A549 (cell line): ENCODE results near the gene PTP4A2. TPM values are rescaled to one million over a fixed set of nuclear protein-coding genes. Genes with fewer than 3 reads are reported as not detected.

Source experiments
- ATAC-seq, 2 experiments: fragments of 200-7000 bp in 1 of 2; fragments of >200 bp in 1 of 2; cut with Nextera tagmentation in 1 of 2; cut with Tn5 transposase in 1 of 2; 3 replicates each; pipeline versions ENCODE4 v1.8.0 to v1.9.1; 2018 to 2020; ENCODE audit warnings: mild to moderate bottlenecking in 1 of 2, moderate library complexity in 1 of 2
- CTCF ChIA-PET: fragments of 300-600 bp; sonication (Branson Sonifier 250); formaldehyde crosslinking; extraction: SDS; loops from one replicate; lab custom pipeline; 2021; ENCODE audit warnings: antibody characterized with exemption, inconsistent platforms; lab: Yijun Ruan, JAX
- POLR2A ChIA-PET: fragments of 350-600 bp; formaldehyde crosslinking; extraction: SDS; loops from one replicate; lab custom pipeline; 2021; ENCODE audit warnings: antibody characterized with exemption, inconsistent platforms; lab: Yijun Ruan, JAX
- DNase-seq, 2 experiments: peaks; one replicate each; pipeline versions ENCODE4 v3.0.0 to v3.0.0-alpha.2; 2011 to 2016; ENCODE audit warnings: low read depth in 1 of 2, low spot score in 1 of 2
- FAIRE-seq: peaks from 2 replicates; lab custom pipeline; 2011; peaks lifted over from hg19 to GRCh38; lab: Jason Lieb, UNC
- H3K27ac ChIP-seq, 2 experiments: fragments of >200 bp; sonication (Bioruptor Twin); formaldehyde crosslinking; 3 replicates each; pipeline ENCODE4 v1.5.1; 2016 to 2017
- H3K4me1 ChIP-seq: fragments of >200 bp; sonication (Bioruptor Twin); formaldehyde crosslinking; 3 replicates; pipeline ENCODE4 v1.6.1; 2016
- H3K4me2 ChIP-seq: fragments of >200 bp; sonication (Bioruptor Twin); formaldehyde crosslinking; 3 replicates; pipeline ENCODE4 v1.6.1; 2016
- H3K4me3 ChIP-seq: fragments of >200 bp; sonication (Bioruptor Twin); formaldehyde crosslinking; 3 replicates; pipeline ENCODE4 v1.5.1; 2016
- H3K9me3 ChIP-seq: fragments of >200 bp; sonication (Bioruptor Twin); formaldehyde crosslinking; 3 replicates; pipeline ENCODE4 v1.6.1; 2016
- BCL3 ChIP-seq: fragments of >200 bp; sonication (Bioruptor Twin); formaldehyde crosslinking; IDR thresholded peaks from 3 replicates; pipeline ENCODE4 v1.6.1; 2016
- BHLHE40 ChIP-seq: IDR thresholded peaks from 2 replicates; pipeline ENCODE4 v1.6.1; 2012; ENCODE audit warnings: low read depth, low read length, inconsistent platforms
- CEBPB ChIP-seq, 2 experiments: fragments of >200 bp in 1 of 2; sonication (Bioruptor Twin) in 1 of 2; formaldehyde crosslinking in 1 of 2; IDR thresholded peaks; 2 replicates each; pipeline ENCODE4 v1.6.1; 2012 to 2016
- E2F6 ChIP-seq: IDR thresholded peaks from 2 replicates; pipeline ENCODE4 v1.6.1; 2012; ENCODE audit warnings: low read depth, borderline replicate concordance
- EHF ChIP-seq: fragments of 250-450 bp; sonication (Bioruptor Pico); IDR thresholded peaks from 2 replicates; pipeline ENCODE4 v1.5.0; 2020; ENCODE audit warnings: mild to moderate bottlenecking
- EHMT2 ChIP-seq: fragments of 200-600 bp; sonication (generic); IDR thresholded peaks from 2 replicates; pipeline ENCODE4 v1.6.1; 2016; ENCODE audit warnings: antibody characterized with exemption, low read depth, mild to moderate bottlenecking, moderate library complexity
- ELK1 ChIP-seq: fragments of 150-350 bp; IDR thresholded peaks from 2 replicates; pipeline ENCODE4 v1.6.1; 2014; ENCODE audit warnings: low read depth, mild to moderate bottlenecking, low read length
- ESRRA ChIP-seq: fragments of 150-350 bp; IDR thresholded peaks from 2 replicates; pipeline ENCODE4 v1.6.1; 2014; ENCODE audit warnings: mild to moderate bottlenecking, low read length, borderline replicate concordance
- FOSB ChIP-seq: fragments of 250-450 bp; sonication (Bioruptor Pico); IDR thresholded peaks from 2 replicates; pipeline ENCODE4 v1.5.0; 2020; ENCODE audit warnings: mild to moderate bottlenecking, moderate library complexity
- HDAC2 ChIP-seq: fragments of 200-600 bp; sonication (generic); IDR thresholded peaks from 2 replicates; pipeline ENCODE4 v1.6.1; 2016
- HEYL ChIP-seq: fragments of 250-450 bp; sonication (Bioruptor Pico); IDR thresholded peaks from 2 replicates; pipeline ENCODE4 v1.8.0; 2021; ENCODE audit warnings: mild to moderate bottlenecking, moderate library complexity
- HMGXB4 ChIP-seq: fragments of 250-450 bp; sonication (Bioruptor Pico); IDR thresholded peaks from 2 replicates; pipeline ENCODE4 v1.5.0; 2021; ENCODE audit warnings: mild to moderate bottlenecking, moderate library complexity, borderline replicate concordance
- HOXA7 ChIP-seq: fragments of 250-450 bp; sonication (Bioruptor Pico); IDR thresholded peaks from 2 replicates; pipeline ENCODE4 v1.5.0; 2020; ENCODE audit warnings: mild to moderate bottlenecking, moderate library complexity
- HOXB5 ChIP-seq: fragments of 250-450 bp; sonication (Bioruptor Pico); IDR thresholded peaks from 2 replicates; pipeline ENCODE4 v1.5.0; 2020; ENCODE audit warnings: mild to moderate bottlenecking, moderate library complexity
- JUN ChIP-seq, 2 experiments: fragments of >200 bp; sonication (Bioruptor Twin); formaldehyde crosslinking; IDR thresholded peaks; 2 replicates in 1 of 2; 3 replicates in 1 of 2; pipeline ENCODE4 v1.6.1; 2016 to 2017
- MAX ChIP-seq: IDR thresholded peaks from 2 replicates; pipeline ENCODE4 v1.6.1; 2012
- MYC ChIP-seq: IDR thresholded peaks from 2 replicates; pipeline ENCODE4 v1.6.1; 2012; ENCODE audit warnings: mild to moderate bottlenecking, inconsistent platforms, low read length, improper control_type of control experiment, borderline replicate concordance
- NPAS2 ChIP-seq: fragments of 250-450 bp; sonication (Bioruptor Pico); IDR thresholded peaks from 2 replicates; pipeline ENCODE4 v1.8.0; 2022; ENCODE audit warnings: mild to moderate bottlenecking, moderate library complexity, borderline replicate concordance
- PBX3 ChIP-seq: IDR thresholded peaks from 2 replicates; pipeline ENCODE4 v1.6.1; 2012
- POLR2A ChIP-seq: IDR thresholded peaks from 2 replicates; pipeline ENCODE4 v1.6.1; 2012; ENCODE audit warnings: mild to moderate bottlenecking, low read length
- RCOR1 ChIP-seq: fragments of 150-350 bp; IDR thresholded peaks from 2 replicates; pipeline ENCODE4 v1.6.1; 2014; ENCODE audit warnings: antibody characterized with exemption, low read length, low read depth
- SMC3 ChIP-seq: fragments of >200 bp; sonication (Bioruptor Twin); formaldehyde crosslinking; IDR thresholded peaks from 3 replicates; pipeline ENCODE4 v1.6.1; 2018; ENCODE audit warnings: inconsistent platforms
- TFCP2L1 ChIP-seq: fragments of 250-450 bp; sonication (Bioruptor Pico); IDR thresholded peaks from 2 replicates; pipeline ENCODE4 v1.5.0; 2021; ENCODE audit warnings: mild to moderate bottlenecking
- TP53 ChIP-seq: fragments of 250-450 bp; sonication (Bioruptor Pico); IDR thresholded peaks from 2 replicates; pipeline ENCODE4 v1.5.0; 2021; ENCODE audit warnings: mild to moderate bottlenecking, moderate library complexity
- ZFP36 ChIP-seq: fragments of 450-650 bp; IDR thresholded peaks from 2 replicates; pipeline ENCODE4 v1.6.1; 2014; ENCODE audit warnings: borderline replicate concordance; ENCODE audit not compliant: partially characterized antibody
- ZNF302 ChIP-seq: fragments of 250-450 bp; sonication (Bioruptor Pico); IDR thresholded peaks from 2 replicates; pipeline ENCODE4 v1.9.0; 2021; ENCODE audit warnings: inconsistent platforms, mild to moderate bottlenecking, moderate library complexity
- ZSCAN20 ChIP-seq: fragments of 250-450 bp; sonication (Bioruptor Pico); IDR thresholded peaks from 2 replicates; pipeline ENCODE4 v1.8.0; 2022; ENCODE audit warnings: mild to moderate bottlenecking, moderate library complexity
- WGBS: methylation state at CpG from one replicate; pipeline ENCODE4 v1.1.6; 2017; ENCODE audit errors: missing lambda C conversion rate; 5-methylcytosine and 5-hydroxymethylcytosine counted together
- polyA plus RNA-seq, 4 experiments: library from polyadenylated mRNA; depleted of rRNA in 3 of 4; stranded (reverse); fragments of >200 nt; fragmentation: RNase III in 1 of 4; extraction: RNeasy Plus Mini Kit Qiagen cat#74134 plus additional on column Dnase treatment in 1 of 4; gene quantifications; 2 replicates in 3 of 4; 3 replicates in 1 of 4; pipeline ENCODE4 v1.2.3, GENCODE V29; 2011 to 2017

The PTP4A2 gene
- polyA plus RNA-seq, 2 of the 4 experiments (the other 2 are of a cell fraction), result 234 to 563 TPM

GRCh38 chr1:31954607-31955283 is 16.6 kb upstream of the PTP4A2 start (continued):
- TF ChIP-seq RCOR1 (no peak), EHF (CRISPR knock-in tag) (peak; percentile 99), MAX (peak; percentile 100), TP53 (CRISPR knock-in tag) (peak; percentile 78; the same call in 1 of the 2 replicates), EHMT2 (no peak), HMGXB4 (CRISPR knock-in tag) (0 out of 2 replicates have a peak, but pooled peaks have one; percentile 51), BHLHE40 (no peak), TFCP2L1 (CRISPR knock-in tag) (0 out of 2 replicates have a peak, but pooled peaks have one; percentile 7), ZSCAN20 (CRISPR knock-in tag) (peak; percentile 91), ELK1 (no peak), MYC (peak; percentile 81), JUN (IDR thresholded peaks at IDR 0.05) (peak in 1 of 2 experiments; percentile 89; a peak in 3 of 5 replicates), SMC3 (0 out of 3 replicates have a peak, but pooled peaks have one; percentile 13), ESRRA (no peak), HEYL (CRISPR knock-in tag) (peak; percentile 89; the same call in 1 of the 2 replicates), HOXA7 (CRISPR knock-in tag) (peak; percentile 81), POLR2A (no peak), BCL3 (0 out of 3 replicates have a peak, but pooled peaks have one; percentile 60), NPAS2 (CRISPR knock-in tag) (peak; percentile 48; the same call in 1 of the 2 replicates), HOXB5 (CRISPR knock-in tag) (peak; percentile 94; the same call in 1 of the 2 replicates), PBX3 (peak; percentile 53; the same call in 1 of the 2 replicates), ZNF302 (CRISPR knock-in tag) (peak; percentile 93), CEBPB (IDR thresholded peaks at IDR 0.05) (peak; percentile 76 to 95)

- CTCF ChIA-PET, result interaction anchor here (0.9 to 24.5 kb wide), 5 partner anchors 4 to 164 kb away, joined by 3 to 518 read pairs (median 4); partner anchors contain the start of genes PTP4A2 and SPOCD1
- no peak overlapping the region for H3K4me3 ChIP-seq
- TF ChIP-seq E2F6 (no peak), HEYL (CRISPR knock-in tag) (no peak), CEBPB (IDR thresholded peaks at IDR 0.05) (no peak), BCL3 (no peak), HDAC2 (no peak), FOSB (CRISPR knock-in tag) (no peak), ZFP36 (no peak), ZNF302 (CRISPR knock-in tag) (no peak)
- DNase-seq, result no peak
- POLR2A ChIA-PET, result interaction anchor here (1.5 to 4.8 kb wide), 2 partner anchors 9 to 14 kb away, joined by 6 to 110 read pairs; partner anchors contain the start of gene PTP4A2
- ATAC-seq, result no peak
- H3K4me2 ChIP-seq, result no peak overlapping the region
- H3K27ac ChIP-seq, result peak overlapping the region; percentile 98 to 99
- H3K9me3 ChIP-seq, result no peaks in the 10 kb centered on the region
- no peak for FAIRE-seq
- peaks cover 66% of the 10 kb centered on the region for H3K4me1 ChIP-seq
- 84% methylated on average over 2 of the region's 2 CpGs for WGBS
Observed at GRCh38 chr1:31952825-31953220, 14.7 kb upstream of the PTP4A2 start.
